CD14-positive monocyte (primary cell): ENCODE data around the gene FHL5. TPM values are rescaled to one million over a fixed set of nuclear protein-coding genes. Genes with fewer than 3 reads are reported as not detected.
"Not testable (repeated sequence)": the region's sequence is repeated elsewhere in the genome, so short reads cannot be mapped to it uniquely, and the experiment has no call there.

Source experiments
- DNase-seq, 3 donors: peaks; one replicate each; pipeline ENCODE4 v3.0.0-alpha.2; 2011 to 2022
- H2AFZ ChIP-seq: 2 replicates; pipeline ENCODE4 v1.6.0; 2012; ENCODE audit warnings: mild to moderate bottlenecking, low read depth, low read length, inconsistent platforms; ENCODE audit not compliant: insufficient read depth, poor library complexity, severe bottlenecking
- H3K27ac ChIP-seq, 2 donors: 1 replicate in 1 of 2; 2 replicates in 1 of 2; pipeline ENCODE4 v1.5.1; 2012 to 2013; ENCODE audit warnings: low read length in 2 of 2, control low read depth in 1 of 2, inconsistent platforms in 1 of 2, low read depth in 1 of 2, mild to moderate bottlenecking in 1 of 2
- H3K27me3 ChIP-seq, 2 donors: one replicate each; pipeline versions ENCODE4 v1.6.0 to v1.6.1; 2011 to 2013; ENCODE audit warnings: low read length in 2 of 2; ENCODE audit not compliant: control insufficient read depth in 2 of 2, insufficient read depth in 2 of 2
- H3K36me3 ChIP-seq, 2 donors: replicated peaks in 1 of 2; 1 replicate in 1 of 2; 2 replicates in 1 of 2; pipeline versions ENCODE4 v1.5.1 to v1.6.1; 2012 to 2013; ENCODE audit warnings: low read length in 2 of 2, control low read depth in 1 of 2, inconsistent platforms in 1 of 2, mild to moderate bottlenecking in 1 of 2; ENCODE audit not compliant: insufficient read depth in 2 of 2, control insufficient read depth in 1 of 2
- H3K4me1 ChIP-seq, 2 donors: 1 replicate in 1 of 2; 2 replicates in 1 of 2; pipeline versions ENCODE4 v1.5.1 to v1.6.1; 2012 to 2013; ENCODE audit warnings: low read length in 2 of 2, control low read depth in 1 of 2, inconsistent platforms in 1 of 2, mild to moderate bottlenecking in 1 of 2, moderate library complexity in 1 of 2; ENCODE audit not compliant: insufficient read depth in 2 of 2, control insufficient read depth in 1 of 2
- H3K4me2 ChIP-seq: replicated peaks from 2 replicates; pipeline ENCODE3; 2012; ENCODE audit warnings: low read length, moderate library complexity, mild to moderate bottlenecking; ENCODE audit not compliant: poor library complexity, severe bottlenecking; ENCODE audit errors: extremely low read depth
- H3K4me3 ChIP-seq, 3 experiments: fragments of 200-600 bp in 1 of 3; sonication (generic) in 1 of 3; replicated peaks in 1 of 3; 1 replicate in 2 of 3; 2 replicates in 1 of 3; pipeline ENCODE4 v1.5.1; 2011 to 2013; ENCODE audit warnings: low read length in 3 of 3, mild to moderate bottlenecking in 3 of 3, control low read depth in 2 of 3, low read depth in 2 of 3, inconsistent platforms in 1 of 3, moderate library complexity in 1 of 3
- H3K79me2 ChIP-seq: 2 replicates; pipeline ENCODE4 v1.6.0; 2012; ENCODE audit warnings: mild to moderate bottlenecking, control low read depth, inconsistent platforms, low read length, moderate library complexity; ENCODE audit not compliant: insufficient read depth
- H3K9ac ChIP-seq: 2 replicates; pipeline ENCODE4 v1.6.0; 2017; ENCODE audit warnings: low read length, mild to moderate bottlenecking; ENCODE audit not compliant: insufficient read depth, poor library complexity, severe bottlenecking
- H3K9me3 ChIP-seq, 2 donors: replicated peaks in 1 of 2; 1 replicate in 1 of 2; 2 replicates in 1 of 2; pipeline versions ENCODE4 v1.5.1 to v1.6.1; 2012 to 2013; ENCODE audit warnings: low read length in 2 of 2, control low read depth in 1 of 2; ENCODE audit not compliant: control insufficient read depth in 1 of 2, insufficient read depth in 1 of 2
- H4K20me1 ChIP-seq: 2 replicates; pipeline ENCODE4 v1.6.0; 2012; ENCODE audit warnings: mild to moderate bottlenecking, low read length, control low read depth, moderate library complexity; ENCODE audit not compliant: insufficient read depth
- H3K27ac Mint-ChIP-seq, 7 donors: one replicate each; pipeline ENCODE4 v1.8.0; 2020; ENCODE audit warnings: mild to moderate bottlenecking in 7 of 7, mixed read lengths in 7 of 7, moderate library complexity in 6 of 7, inconsistent platforms in 2 of 7
- H3K27me3 Mint-ChIP-seq, 3 donors: one replicate each; pipeline ENCODE4 v1.8.0; 2021 to 2022; ENCODE audit warnings: low read depth in 3 of 3, mild to moderate bottlenecking in 3 of 3, mixed read lengths in 3 of 3, moderate library complexity in 3 of 3, inconsistent platforms in 1 of 3
- H3K36me3 Mint-ChIP-seq, 2 donors: one replicate each; pipeline ENCODE4 v1.8.0; 2020; ENCODE audit warnings: mixed read lengths in 2 of 2, inconsistent platforms in 1 of 2, mild to moderate bottlenecking in 1 of 2
- H3K4me1 Mint-ChIP-seq: one replicate; pipeline ENCODE4 v1.8.0; 2020; ENCODE audit warnings: mild to moderate bottlenecking, mixed read lengths
- H3K4me3 Mint-ChIP-seq, 2 donors: one replicate each; pipeline ENCODE4 v1.8.0; 2020; ENCODE audit warnings: mild to moderate bottlenecking in 2 of 2, mixed read lengths in 2 of 2, moderate library complexity in 1 of 2
- H3K9me3 Mint-ChIP-seq, 7 donors: one replicate each; pipeline ENCODE4 v1.8.0; 2020 to 2022; ENCODE audit warnings: mixed read lengths in 7 of 7, mild to moderate bottlenecking in 6 of 7, moderate library complexity in 6 of 7, inconsistent platforms in 2 of 7
- CTCF ChIP-seq: fragments of 200-600 bp; IDR thresholded peaks from one replicate; pipeline ENCODE4 v1.8.0; 2022; ENCODE audit warnings: antibody characterized with exemption, mild to moderate bottlenecking
- WGBS: methylation state at CpG from one replicate; pipeline ENCODE4 v1.1.5; 2013; ENCODE audit warnings: missing lambda C conversion rate; ENCODE audit not compliant: insufficient coverage; 5-methylcytosine and 5-hydroxymethylcytosine counted together
- intact Hi-C, 2 donors: fragments of 100-400 bp; cut with micrococcal nuclease; formaldehyde crosslinking; loops; one replicate each; pipeline versions ENCODE4 v1.15.0 to v1.15.1; 2023
- polyA plus RNA-seq, 3 donors: library from polyadenylated mRNA; depleted of rRNA in 1 of 3; unstranded in 2 of 3; stranded (reverse) in 1 of 3; fragments of 300-500 nt in 2 of 3; fragments of >200 nt in 1 of 3; fragmentation: Illumina TruSeq in 2 of 3; gene quantifications; 1 replicate in 2 of 3; 2 replicates in 1 of 3; pipeline ENCODE4 v1.2.3, GENCODE V29; 2012 to 2021

The FHL5 gene
- polyA plus RNA-seq, 3 donors, result not detected

DNA sequence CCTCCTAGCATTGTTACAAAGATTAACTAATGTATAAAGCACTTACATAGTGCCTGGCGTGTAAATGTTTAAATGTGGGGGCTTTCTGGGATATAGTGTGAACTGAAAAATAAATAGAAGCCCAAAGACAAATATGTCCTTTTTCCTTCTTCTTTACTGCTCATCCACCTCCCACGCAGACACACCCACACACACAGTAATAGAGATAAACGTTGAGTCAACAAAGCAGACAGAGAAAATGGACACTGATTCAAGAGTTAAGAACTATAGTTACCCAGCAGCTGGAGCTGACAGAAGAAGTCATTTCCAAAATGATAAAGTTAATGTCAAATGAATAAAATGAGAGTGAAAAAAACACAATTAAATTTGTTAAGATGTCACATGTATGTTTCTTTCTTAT lies 68.3 kb downstream of the FHL5 start:
- no peak overlapping the region for H3K9ac ChIP-seq
- H3K27ac ChIP-seq, result no peak overlapping the region
- intact Hi-C loops, result no loop called here
- Mint-ChIP-seq H3K27ac (no peak overlapping the region), H3K4me1 (no peaks in the 10 kb centered on the region), H3K36me3 (no peaks in the 10 kb centered on the region), H3K9me3 (peaks cover 0 to 3% (median 0%) of the 10 kb centered on the region in 7 donors), H3K4me3 (no peak overlapping the region), H3K27me3 (peaks cover 0 to 3% (median 2%) of the 10 kb centered on the region in 3 donors)
- no peak for DNase-seq
- no peak for TF ChIP-seq CTCF
- H4K20me1 ChIP-seq, result no peaks in the 10 kb centered on the region
- H3K4me2 ChIP-seq, result no peak overlapping the region
- H3K27me3 ChIP-seq, result no peaks in the 10 kb centered on the region
- H3K79me2 ChIP-seq, result no peaks in the 10 kb centered on the region
- WGBS, result no CpG with 5 or more reads among the region's 3 CpGs
- H3K36me3 ChIP-seq, result no peaks in the 10 kb centered on the region
- H3K4me3 ChIP-seq, result no peak overlapping the region
- no peaks in the 10 kb centered on the region for H3K4me1 ChIP-seq
- no peak overlapping the region for H2AFZ ChIP-seq
- no peaks in the 10 kb centered on the region for H3K9me3 ChIP-seq

DNA sequence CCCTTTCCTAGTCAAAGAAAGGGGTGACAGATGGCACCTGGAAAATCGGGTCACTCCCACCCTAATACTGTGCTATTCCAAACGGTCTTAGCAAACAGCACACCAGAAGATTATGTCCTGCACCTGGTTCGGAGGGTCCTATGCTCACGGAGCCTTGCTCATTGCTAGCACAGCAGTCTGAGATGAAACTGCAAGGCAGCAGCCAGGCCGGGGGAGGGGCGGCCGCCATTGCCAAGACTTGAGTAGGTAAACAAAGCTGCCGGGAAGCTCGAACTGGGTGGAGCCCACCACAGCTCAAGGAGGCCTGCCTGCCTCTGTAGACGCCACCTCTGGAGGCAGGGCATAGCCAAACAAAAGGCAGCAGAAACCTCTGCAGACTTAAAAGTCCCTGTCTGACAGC lies 75.1 kb downstream of the FHL5 start:
- H3K4me3 Mint-ChIP-seq, H3K27me3 Mint-ChIP-seq, H3K36me3 ChIP-seq, H3K27me3 ChIP-seq, H3K9ac ChIP-seq, DNase-seq, H3K27ac ChIP-seq, H3K9me3 ChIP-seq, H3K9me3 Mint-ChIP-seq, H3K4me1 Mint-ChIP-seq, H3K36me3 Mint-ChIP-seq, H2AFZ ChIP-seq, H3K27ac Mint-ChIP-seq, H3K4me2 ChIP-seq, intact Hi-C loops, H3K4me3 ChIP-seq, H3K79me2 ChIP-seq, H4K20me1 ChIP-seq, H3K4me1 ChIP-seq: not testable (repeated sequence)
- WGBS, result 82% methylated on average over 9 of the region's 10 CpGs
